HFF-Myc (cell line): ENCODE results near the gene TBRG1.
A peak's percentile ranks its signal among the peaks of the same experiment; 100 is the strongest.

Source experiments
- DNase-seq: peaks from one replicate; pipeline ENCODE4 v3.0.0-alpha.2; 2011; ENCODE audit warnings: low read depth; ENCODE audit errors: extremely low read depth
- H3K4me3 ChIP-seq: replicated peaks from 2 replicates; pipeline ENCODE4 v1.5.1; 2011; ENCODE audit warnings: low read depth, mild to moderate bottlenecking, control low read depth, low read length
- TF ChIP-seq, protein P1 (sequence below): IDR thresholded peaks from 2 replicates; pipeline ENCODE4 v1.5.1; 2012; ENCODE audit warnings: mild to moderate bottlenecking, low read depth, low read length, control low read depth; ENCODE audit errors: missing control alignments

Gene TBRG1

DNA sequence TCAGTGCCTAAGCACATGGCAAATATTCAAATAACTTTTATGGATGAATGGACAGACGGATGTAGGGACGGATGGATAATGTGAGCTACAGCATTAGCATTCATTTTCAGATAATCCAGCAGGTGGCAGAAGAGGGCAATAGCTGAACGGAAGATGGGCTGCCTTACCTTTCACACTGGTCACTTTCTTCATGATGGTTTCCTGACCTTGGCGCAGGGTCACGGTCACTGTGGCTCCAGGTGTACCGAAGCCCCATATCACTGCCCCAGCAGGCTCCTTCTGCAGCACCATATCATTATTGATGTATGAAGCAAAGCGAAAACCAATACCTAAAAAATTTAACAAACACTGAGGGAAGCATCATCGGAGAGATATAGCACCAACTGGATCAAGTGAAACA is 46.5 kb downstream of the TBRG1 start:
- TF ChIP-seq, protein P1, sequence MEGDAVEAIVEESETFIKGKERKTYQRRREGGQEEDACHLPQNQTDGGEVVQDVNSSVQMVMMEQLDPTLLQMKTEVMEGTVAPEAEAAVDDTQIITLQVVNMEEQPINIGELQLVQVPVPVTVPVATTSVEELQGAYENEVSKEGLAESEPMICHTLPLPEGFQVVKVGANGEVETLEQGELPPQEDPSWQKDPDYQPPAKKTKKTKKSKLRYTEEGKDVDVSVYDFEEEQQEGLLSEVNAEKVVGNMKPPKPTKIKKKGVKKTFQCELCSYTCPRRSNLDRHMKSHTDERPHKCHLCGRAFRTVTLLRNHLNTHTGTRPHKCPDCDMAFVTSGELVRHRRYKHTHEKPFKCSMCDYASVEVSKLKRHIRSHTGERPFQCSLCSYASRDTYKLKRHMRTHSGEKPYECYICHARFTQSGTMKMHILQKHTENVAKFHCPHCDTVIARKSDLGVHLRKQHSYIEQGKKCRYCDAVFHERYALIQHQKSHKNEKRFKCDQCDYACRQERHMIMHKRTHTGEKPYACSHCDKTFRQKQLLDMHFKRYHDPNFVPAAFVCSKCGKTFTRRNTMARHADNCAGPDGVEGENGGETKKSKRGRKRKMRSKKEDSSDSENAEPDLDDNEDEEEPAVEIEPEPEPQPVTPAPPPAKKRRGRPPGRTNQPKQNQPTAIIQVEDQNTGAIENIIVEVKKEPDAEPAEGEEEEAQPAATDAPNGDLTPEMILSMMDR: peak; percentile 47
- peak; percentile 44 for DNase-seq
- no peak overlapping the region for H3K4me3 ChIP-seq

DNA sequence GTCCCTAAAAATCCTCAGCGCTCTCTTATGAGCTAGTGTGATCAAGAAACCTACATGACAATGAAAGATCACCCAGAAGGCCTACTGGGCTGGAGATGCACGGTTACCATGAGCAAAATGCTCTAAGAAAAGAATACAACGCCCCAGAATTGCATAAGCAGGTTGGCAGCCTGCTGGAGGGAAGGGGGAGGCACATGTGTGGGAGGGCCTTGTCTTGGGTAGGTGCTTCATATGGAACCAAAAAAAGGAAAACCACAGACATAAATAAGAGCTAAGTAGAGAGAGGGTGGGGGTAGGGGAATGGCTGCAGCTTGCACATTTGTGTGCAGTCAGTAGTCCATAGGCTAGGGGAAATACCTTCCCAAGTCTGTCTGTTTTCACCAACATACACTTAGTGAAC is 48.1 kb downstream of the TBRG1 start:
- H3K4me3 ChIP-seq: no peak overlapping the region
- TF ChIP-seq, protein P1: no peak
- no peak for DNase-seq

DNA sequence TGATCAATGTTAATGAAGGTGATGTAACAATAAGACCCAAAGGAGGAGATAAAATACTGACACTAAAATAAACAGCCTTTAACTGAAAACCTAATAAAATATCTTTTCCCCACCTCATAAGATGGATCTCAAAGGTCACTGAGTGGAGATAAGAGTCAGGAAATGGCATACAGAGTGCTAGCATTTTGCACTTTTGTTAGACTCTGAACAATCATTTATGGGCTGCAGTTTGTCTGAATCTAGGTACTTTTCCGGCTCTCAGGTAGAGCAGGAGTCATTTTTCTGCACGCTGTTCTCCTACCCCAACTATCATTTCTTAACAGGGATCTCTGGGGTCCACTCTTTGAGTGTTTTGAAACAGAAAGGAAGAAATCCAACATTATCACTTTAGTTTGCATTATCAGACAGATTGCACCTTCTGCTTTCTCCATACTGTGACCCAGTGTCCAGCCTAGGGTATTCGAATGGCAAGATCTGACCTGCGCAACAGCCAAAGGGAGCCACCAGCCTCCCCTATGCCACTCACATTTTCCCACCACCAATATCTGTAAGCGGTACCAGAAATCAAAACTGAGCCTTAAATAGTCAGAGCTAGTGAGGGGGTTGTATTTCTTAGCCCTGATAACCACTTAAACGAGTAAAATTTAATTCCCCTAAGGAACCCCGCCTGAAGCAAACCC is 50.0 kb downstream of the TBRG1 start:
- peak overlapping the region; percentile 80 for H3K4me3 ChIP-seq

DNA sequence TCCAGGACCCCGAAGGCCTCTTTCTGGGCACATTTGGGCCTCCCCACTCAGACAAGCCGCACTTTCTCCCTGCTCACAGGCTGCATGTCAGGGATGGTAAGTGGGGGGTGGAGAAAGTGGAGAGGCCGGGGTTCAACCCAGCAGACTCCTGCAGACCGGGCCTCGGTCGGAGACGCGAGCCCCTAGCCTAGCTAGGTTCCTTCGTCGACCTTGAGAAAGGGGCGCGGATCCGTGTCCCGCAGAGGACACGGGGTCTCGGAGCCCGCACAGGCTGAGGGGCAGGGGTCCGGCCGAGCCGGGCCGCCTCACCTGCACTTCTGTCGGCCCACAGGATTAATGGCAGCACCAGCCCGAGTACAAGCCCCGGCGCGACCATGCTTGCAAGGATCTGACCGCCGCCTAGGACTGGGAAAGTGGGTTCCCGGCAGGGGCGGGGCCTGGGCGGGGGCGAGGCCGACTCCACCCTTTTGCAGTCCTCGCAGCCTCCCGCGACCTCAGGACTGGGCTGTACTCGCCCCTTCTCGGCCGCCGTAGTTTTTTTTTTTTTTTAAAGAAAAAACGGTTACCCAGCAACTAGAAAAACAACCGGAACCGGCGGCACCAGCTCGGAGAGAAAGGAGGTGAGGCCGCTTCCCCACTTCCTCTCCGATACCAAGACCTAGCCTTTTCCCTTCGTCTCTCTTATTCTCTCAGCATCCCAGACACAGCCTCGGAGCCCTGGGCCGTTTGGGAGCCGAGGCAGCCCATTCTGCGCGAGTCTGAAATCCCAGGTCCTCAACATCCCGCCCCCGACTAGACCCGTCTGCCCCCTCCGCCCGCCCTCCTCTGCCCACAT is 50.9 kb downstream of the TBRG1 start, which contains the start of the genes SIAE and SPA17:
Gene SIAE (minus strand): TSS at position 407 of the 835 bp plus-strand sequence. CDS start 31 bp downstream, at position 376.
Gene SPA17 (plus strand): TSS at position 572 of the 835 bp plus-strand sequence. CDS start 1,361 bp downstream, outside the sequence.
- TF ChIP-seq, protein P1: no peak
- DNase-seq: peak; percentile 84
- peak within 1 kb of the TSS; percentile 80 for H3K4me3 ChIP-seq

More for the DNA sequence above, 50.0 kb downstream of the TBRG1 start:
- no peak for DNase-seq
- TF ChIP-seq, protein P1: no peak

DNA sequence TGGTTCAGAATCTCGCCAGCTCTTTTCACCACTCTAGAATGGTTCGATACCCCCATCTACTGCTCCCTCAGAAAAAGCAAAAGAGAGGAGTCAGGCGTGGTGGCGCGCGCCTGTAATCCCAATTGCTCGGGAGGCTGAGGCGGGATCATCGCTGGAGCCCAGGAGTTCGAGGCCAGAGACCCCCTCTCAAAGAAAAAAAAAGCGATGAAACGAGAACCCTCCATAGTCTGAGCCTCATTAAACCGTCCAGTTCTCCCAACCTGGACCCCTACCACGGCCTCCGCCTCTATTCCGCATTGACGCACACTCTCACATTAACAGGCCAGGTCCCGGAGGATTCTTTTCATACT is 51.5 kb downstream of the TBRG1 start:
- DNase-seq: no peak
- H3K4me3 ChIP-seq: peak overlapping the region; percentile 80
- TF ChIP-seq, protein P1: no peak

DNA sequence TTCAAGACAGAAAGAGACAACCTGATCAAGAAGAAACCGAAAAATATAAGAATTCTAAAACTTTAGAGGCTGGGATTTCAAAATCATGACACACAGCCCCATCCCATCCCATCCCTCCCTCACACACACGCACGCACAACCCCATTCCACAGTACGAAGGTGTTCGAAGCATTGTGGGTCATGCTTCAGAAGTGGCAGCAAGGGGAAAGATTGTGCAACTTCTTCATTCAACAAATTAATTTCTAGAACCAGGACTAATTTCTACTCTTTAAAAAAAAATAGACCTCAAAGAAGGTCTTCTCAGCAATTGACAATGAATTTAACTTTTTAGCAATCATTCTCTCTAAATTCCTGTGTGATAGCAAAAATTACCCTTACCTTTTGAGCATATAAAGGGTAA is 51.9 kb downstream of the TBRG1 start:
- TF ChIP-seq, protein P1: no peak
- no peak for DNase-seq
- peak overlapping the region; percentile 80 for H3K4me3 ChIP-seq
